Adrenal gland (tissue), 5 donors: ENCODE data around the gene TATDN2.

Source experiments
- CTCF ChIP-seq, 6 experiments: fragments of 450-650 bp in 4 of 6; fragments of 200-600 bp in 2 of 6; sonication (generic) in 1 of 6; IDR thresholded peaks; 1 replicate in 5 of 6; 2 replicates in 1 of 6; pipeline versions ENCODE4 v1.5.1 to v1.8.0; 2016 to 2021; ENCODE audit warnings: antibody characterized with exemption in 6 of 6, mild to moderate bottlenecking in 2 of 6, moderate library complexity in 1 of 6
- POLR2A ChIP-seq, 2 donors: fragments of 450-650 bp; IDR thresholded peaks; one replicate each; pipeline ENCODE4 v1.6.1; 2017; ENCODE audit warnings: antibody characterized with exemption in 2 of 2, mild to moderate bottlenecking in 2 of 2, moderate library complexity in 1 of 2
- donor health status: DM: no; HTN: no; CAD: no.

GRCh38 chr3:10268930-10269329 is 20.7 kb downstream of the TATDN2 start:
- TF ChIP-seq CTCF (IDR thresholded peaks at IDR 0.05) = no peak
- TF ChIP-seq POLR2A (IDR thresholded peaks at IDR 0.05) = no peak
